Measurements from ENCODE around the gene KDM7A.

- TF ChIP-seq CTCF (IDR thresholded peaks at IDR 0.05) (no peak), EP300 (IDR thresholded peaks at IDR 0.05) (no peak), POLR2A (IDR thresholded peaks at IDR 0.05; ENCODE audit: low read length) (no peak), BHLHE40 (IDR thresholded peaks at IDR 0.05; ENCODE audit: low read depth, low read length) (no peak), CBX2 (IDR thresholded peaks at IDR 0.05; ENCODE audit: borderline replicate concordance, low read depth) (no peak), CEBPB (IDR thresholded peaks at IDR 0.05) (no peak), HDAC2 (IDR thresholded peaks at IDR 0.05) (no peak), CBX8 (IDR thresholded peaks at IDR 0.05) (no peak)
Observed at GRCh38 chr7:140195859-140196258, 19.1 kb upstream of the KDM7A start.

All from A549 (cell line).